Measurements from ENCODE around the gene ATP8B3.

ATP8B3 gene, protein sequence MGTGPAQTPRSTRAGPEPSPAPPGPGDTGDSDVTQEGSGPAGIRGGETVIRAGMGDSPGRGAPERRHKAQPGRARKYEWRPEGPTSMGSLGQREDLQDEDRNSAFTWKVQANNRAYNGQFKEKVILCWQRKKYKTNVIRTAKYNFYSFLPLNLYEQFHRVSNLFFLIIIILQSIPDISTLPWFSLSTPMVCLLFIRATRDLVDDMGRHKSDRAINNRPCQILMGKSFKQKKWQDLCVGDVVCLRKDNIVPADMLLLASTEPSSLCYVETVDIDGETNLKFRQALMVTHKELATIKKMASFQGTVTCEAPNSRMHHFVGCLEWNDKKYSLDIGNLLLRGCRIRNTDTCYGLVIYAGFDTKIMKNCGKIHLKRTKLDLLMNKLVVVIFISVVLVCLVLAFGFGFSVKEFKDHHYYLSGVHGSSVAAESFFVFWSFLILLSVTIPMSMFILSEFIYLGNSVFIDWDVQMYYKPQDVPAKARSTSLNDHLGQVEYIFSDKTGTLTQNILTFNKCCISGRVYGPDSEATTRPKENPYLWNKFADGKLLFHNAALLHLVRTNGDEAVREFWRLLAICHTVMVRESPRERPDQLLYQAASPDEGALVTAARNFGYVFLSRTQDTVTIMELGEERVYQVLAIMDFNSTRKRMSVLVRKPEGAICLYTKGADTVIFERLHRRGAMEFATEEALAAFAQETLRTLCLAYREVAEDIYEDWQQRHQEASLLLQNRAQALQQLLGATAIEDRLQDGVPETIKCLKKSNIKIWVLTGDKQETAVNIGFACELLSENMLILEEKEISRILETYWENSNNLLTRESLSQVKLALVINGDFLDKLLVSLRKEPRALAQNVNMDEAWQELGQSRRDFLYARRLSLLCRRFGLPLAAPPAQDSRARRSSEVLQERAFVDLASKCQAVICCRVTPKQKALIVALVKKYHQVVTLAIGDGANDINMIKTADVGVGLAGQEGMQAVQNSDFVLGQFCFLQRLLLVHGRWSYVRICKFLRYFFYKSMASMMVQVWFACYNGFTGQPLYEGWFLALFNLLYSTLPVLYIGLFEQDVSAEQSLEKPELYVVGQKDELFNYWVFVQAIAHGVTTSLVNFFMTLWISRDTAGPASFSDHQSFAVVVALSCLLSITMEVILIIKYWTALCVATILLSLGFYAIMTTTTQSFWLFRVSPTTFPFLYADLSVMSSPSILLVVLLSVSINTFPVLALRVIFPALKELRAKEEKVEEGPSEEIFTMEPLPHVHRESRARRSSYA (N-terminal part only)

DNA sequence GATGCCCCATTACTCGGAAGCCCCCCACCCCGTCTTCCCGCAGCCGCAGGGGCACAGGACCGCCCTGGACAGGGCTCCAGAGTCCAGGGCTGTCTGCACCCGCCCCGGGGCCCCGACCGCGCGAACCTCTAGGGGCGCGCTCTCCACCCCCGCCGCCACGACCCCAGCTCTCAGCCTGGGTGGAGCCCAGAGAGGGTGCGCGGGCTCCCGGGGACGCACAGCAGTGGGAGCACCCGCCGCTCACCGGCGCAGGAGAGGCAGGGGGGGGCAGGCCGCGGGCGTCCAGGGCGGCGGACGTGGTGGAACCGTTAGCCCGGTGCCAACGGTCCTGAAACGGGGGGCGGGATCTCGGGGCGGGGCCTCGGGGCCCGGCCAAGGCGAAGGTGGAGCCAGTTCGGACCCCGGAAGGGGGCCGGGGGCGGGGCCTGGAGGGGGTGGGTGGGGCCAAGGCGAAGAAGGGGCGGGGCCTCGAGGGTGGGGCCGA lies at the start of gene ATP8B3:
Gene ATP8B3, minus strand, starts transcription at position 335 of the 484 bp plus-strand sequence. CDS start 540 bp downstream, outside the sequence.
- DNase-seq = no peak

DNA sequence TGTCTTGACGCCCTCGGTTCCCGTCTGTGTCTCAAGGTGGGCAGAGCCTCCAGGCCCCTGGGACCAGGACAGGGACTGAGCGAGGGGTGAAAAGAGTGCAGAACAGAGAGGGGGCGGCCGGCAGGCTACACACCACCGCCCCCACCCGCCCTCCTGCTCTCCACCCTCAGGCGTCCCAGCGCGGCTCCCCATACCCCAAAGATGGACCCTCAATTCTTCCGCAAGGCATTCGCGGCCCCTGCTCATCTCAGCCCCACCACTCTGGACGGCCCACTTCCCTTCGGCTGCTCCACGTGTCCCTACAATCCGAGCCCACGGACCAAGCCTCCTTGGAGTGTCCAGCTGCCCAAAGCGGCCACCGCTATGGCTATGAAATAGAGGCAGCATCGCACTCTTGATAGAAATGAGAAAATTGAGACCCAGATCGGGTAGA lies 49.5 kb upstream of the ATP8B3 start:
- no peak for DNase-seq

DNA sequence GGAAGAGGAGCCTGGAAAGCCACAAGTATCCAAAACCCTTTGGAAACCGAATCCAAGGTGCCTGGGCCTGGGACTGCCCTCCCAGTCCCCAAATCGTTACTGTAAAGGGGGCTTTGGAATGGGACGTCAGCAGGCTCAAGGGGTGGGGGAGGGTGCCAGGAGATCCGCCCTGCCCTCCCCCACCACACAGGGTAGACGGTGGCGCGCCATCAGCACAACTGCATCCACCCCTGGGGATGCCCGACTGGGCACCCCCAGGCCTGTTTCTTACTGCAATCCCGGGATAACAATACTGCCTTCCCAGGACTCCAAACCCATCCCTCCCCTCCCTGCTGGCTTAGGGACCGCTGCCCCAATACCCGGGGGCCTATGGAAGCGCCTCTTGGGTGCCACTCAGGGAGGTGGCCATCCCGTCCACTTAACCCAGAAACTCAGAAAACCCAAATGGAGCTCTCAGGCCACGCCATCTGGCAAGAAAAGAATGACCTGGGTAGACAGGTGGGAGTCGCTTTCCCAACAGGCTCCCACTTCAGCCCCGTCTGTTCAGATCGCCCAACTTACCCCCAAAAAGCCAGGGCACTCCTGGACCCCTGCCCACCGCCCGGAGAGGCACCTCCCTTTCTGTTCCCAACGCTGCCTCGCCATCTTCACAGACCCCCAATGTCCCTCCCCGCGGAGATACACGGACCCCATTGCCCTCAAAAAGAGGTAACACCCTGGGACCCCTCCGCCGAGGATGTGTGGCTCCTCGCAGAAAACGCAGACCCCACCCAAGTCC lies 48.9 kb upstream of the ATP8B3 start:
- DNase-seq = no peak

DNA sequence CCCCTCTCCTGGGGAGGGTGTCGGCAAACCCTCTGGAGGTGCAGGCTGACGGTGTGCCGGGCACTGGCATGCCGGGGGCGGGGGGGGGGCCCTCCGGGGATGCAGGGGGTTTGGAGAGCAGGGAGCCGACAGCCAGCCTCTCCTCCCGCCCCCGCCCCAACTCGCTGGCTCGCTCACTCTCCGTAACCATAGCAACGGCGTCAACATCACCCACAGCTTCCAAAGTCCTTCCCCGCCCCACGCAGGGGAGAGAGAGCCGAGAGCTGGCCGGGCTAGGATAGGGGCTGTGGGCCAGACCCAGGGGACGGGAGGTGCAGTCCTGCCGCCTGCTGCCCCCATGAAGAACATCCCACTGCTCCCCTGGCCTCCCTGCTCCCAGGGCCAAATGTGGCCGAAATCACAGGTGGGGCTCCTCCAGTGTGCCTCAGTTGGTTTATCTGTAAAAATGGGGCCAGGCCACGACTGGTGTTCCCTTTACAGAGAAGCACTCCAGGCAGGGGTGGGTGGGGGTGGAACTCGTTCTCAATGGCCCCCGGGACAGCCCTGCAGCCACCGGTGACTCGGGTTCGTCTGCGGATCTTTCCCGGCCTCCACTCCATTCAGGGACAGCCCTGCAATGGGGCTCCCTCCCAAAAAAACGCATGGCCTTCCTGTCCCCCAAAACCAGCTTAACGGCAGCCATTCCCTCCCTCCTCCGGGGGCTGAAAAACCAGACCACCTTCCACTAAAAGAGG lies 48.1 kb upstream of the ATP8B3 start:
- peak; percentile 31 for DNase-seq

DNA sequence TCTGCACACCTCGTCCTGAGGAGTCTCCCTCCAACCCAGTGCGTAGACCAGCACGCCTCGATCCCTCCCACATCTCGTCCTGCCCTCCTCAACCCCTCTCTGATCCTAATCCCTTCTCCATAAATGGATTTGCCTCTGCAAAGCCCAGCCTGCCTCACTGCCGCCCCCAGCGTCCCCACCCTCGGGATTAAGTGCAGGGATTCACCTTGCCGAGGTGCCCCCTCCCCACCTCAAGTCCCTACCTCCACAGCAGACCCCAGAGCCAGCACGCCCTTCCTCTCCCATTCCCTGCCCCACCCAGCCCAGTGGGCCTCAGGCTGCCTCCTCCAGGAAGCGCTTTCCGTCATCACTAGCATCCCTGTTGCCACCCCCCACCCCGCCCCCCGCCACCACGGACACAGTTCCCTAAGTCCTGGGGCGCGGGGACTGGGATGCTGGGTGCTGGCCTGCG lies 47.3 kb upstream of the ATP8B3 start:
- no peak for DNase-seq

DNA sequence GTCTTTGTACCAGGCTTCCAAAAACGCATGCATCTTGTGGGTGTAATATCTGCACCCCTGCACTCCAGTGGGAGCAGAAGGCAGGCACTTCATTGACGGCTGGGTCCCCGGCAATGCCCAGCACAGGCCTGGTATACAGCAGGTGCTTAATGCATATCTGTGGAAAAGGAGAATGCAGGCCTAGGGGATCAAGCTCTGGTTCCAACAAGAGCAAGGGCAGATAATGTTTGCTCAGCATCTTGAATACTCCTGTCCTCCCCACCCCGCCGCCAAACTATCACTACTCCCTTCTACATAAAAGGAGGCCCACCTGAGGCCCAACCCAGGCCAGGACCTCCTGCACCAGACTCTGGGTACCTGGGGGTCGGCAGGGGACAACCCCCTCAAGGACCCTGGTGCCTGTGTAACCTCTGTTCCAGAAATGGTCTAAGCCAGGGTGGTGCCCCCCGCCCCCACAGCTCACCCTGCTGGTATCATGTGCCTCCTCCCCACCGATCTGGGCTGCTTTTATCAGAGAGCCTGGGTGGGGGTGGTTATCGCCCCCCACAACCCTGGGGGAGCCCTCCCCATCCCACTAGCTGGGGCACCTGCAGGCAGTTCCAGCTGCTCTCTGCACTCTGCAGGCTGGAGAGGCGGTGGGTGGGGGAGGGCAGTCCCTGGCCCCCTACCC lies 46.5 kb upstream of the ATP8B3 start:
- DNase-seq = no peak

DNA sequence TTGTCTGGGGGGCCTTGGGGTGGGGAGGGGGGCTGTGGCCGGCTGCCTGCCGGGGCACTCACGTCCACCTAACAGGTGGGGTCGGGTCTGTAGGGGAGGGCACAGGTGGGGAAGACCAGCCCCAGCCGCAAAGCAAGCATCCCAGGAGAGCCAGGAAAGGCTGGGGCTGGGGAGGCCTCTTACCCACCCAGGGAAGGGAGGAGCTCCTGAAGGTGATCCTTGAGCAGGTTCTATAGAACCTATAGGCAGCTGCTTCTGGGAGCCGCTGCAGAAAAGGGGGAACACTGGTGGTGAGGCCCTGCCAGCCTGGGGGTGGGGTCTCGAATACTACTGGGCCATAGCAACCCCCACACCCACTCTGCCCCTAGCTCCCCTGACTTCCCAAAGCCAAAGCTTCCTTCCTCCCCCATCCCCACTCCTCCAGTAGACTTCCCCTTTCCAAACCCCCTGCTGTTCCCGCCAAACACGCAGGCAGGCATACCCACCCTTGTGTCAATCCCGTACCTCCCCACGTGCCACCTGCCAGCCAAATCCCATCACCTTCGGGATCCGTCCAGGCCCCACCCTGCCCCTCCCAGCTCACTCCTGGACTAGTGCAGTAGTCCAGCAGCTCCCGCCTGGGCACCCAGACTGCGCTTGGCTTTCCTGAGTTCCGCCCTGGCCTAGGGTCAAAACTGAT lies 45.7 kb upstream of the ATP8B3 start:
- DNase-seq = peak; percentile 70

DNA sequence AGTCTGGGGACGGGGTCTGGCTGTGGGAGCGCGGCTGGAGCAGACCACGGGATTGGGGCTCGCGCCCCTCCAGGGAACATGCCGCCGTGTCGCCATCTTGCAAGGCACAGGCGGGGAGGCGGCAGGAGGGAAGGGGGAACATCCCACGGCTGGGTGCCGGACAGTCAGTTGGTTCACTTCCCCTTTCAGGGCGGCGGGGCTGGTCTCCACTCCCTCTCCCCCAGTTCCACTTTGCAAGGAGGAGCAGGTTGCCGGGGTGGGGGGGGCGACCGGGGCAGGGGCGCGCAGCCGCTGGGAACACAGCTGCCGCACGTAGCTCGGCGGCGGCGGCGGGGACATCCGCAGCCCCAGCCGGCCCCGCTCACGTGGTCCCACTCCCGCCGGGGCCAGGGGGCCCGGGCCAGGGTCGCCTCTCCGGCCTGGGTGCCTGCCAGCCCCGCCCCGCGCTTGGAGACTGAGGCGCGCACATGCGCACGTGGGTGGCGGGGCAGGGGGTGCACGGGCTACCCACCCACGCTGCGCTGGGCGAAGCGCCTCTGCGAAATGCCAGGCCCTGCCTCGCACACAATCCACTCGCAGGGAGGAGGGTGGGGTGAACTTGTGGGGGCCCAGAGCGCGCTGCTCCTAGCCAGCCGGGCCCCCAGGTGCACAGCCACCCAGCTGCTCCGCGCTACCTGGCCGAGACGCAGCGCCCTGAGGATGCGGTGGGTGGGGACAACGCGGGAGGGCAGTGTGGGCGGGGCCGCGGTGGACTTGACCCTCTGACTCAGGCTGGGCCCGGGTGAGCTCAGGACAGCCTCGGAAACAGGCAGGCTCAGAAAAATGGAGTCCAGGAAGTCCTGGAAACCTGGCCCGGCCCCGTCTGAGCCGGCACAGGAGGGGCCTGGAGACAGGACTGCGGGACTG lies 44.9 kb upstream of the ATP8B3 start:
- peak; percentile 95 for DNase-seq

DNA sequence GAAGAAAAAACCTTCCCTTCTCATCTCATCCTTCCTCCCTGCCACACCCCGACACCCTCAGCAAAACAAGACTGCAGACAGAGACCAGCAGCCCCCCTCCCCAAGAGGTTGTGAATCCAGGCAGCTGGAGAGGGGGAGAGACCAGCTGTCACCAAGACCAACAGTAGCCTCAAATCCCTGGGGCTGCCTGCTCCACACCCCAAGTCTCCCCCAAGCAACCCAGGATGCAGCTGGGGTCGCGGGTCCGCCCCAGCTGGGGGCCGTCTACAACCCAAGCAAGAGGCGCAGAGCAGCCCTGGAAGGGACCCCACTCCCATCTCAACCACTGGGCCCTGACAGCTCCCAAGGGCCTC lies 44.2 kb upstream of the ATP8B3 start:
- DNase-seq = no peak

DNA sequence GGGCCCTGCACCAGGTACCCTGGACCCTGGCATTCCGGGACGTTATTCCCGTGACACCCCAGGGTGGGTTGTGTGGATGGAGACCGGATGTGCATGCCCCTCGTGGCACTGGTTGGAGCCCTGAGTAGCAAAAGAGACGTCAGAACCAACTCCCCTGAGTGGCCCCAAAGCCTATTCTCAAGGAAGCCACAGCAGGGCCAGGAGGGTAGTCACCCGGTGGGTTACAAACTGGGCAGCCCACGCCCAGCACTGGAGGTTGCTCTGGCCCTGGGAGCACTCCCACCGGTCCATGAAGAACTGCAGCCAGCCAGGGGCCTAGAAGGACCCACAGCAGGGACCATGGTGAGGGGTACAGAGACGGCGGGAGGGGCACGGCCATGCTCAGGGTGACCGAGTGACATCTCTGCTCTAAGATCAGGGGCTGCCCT lies 43.8 kb upstream of the ATP8B3 start:
- peak; percentile 68 for DNase-seq

DNA sequence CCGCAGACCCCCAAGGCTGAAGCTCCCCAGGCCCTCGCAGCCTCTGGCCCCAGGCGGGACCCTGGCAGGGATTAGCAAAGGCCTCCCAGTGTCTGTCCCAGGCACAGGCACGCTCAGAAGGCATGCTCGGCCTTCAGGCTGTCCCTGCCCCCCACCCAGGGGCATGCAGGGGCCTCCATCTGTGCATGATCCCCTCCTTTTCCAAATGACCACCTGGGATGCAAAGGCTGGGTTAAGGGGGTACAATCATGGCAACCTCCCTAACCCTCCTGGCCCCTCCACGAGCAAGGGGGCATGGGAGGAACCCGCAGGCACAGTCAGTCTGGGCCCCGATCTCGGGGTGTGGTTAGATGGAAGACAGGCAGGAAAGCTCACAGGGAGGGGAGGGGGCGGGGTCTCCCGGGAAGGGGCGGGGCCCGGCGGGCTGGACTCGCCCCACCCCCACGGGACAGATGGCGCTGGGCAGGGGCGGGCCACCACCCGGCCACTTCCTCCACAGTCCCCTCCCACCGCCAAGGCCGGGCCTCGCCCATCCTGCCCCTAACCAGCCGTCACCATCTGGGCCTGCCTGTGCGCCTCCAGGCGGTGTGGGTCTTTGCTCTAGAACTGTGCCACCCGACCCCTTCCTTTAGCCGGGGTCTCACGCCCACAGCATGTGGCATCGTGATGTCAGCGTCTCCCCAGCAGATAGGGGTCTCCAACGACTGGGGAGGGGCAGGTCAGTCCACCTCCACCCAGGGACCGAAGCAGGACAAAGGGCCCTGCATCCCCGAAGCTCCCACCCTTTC lies 43.2 kb upstream of the ATP8B3 start:
- peak; percentile 98 for DNase-seq

DNA sequence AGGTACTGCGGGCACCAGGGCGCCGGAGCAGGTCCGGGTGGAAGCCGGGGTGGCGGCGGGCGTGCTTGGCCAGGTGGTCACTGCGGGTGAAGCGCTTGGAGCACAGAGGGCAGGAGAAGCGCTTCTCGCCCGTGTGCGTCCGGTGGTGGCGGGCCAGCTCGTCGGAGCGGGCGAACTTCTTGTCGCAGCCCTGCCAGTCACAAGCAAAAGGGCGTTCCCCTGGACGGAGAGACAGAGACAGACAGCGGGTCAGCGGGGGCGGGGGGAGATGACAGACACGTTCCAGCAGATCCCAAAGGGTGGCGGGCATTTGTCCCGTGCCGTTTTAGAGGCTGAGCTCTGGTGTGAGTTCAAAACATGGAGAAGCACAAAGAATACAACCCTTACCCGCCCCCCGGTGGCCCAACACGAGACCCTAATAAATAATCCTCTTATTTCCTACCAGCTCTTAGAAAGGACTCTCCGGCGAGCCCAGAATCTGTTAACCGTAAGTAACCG lies 42.5 kb upstream of the ATP8B3 start:
- peak; percentile 85 for DNase-seq

DNA sequence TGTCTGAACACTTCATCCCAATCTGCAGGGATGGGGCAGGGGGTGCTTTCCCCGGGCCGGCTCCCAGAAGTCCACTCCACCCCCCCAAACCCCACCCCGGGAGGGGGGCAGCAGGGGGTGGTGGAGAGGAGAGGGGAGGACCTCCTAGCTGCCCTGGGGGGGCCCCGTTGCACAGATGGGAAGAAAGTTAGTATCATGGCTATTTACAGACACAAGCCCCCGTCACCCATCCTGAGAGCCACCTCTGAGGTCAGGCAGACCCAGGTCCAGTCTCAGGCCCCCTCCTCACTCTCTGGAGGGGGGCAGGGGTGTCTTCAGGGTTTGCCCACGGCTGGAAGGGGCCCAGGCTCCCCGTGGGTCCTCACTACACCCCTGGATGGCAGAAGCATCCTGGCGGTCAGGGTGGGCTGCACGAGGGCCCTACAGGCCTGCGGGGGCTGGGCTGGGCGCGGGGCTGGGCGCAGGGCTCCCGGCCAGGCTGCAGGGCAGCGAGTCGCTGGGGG lies 42.0 kb upstream of the ATP8B3 start:
- DNase-seq = no peak

DNA sequence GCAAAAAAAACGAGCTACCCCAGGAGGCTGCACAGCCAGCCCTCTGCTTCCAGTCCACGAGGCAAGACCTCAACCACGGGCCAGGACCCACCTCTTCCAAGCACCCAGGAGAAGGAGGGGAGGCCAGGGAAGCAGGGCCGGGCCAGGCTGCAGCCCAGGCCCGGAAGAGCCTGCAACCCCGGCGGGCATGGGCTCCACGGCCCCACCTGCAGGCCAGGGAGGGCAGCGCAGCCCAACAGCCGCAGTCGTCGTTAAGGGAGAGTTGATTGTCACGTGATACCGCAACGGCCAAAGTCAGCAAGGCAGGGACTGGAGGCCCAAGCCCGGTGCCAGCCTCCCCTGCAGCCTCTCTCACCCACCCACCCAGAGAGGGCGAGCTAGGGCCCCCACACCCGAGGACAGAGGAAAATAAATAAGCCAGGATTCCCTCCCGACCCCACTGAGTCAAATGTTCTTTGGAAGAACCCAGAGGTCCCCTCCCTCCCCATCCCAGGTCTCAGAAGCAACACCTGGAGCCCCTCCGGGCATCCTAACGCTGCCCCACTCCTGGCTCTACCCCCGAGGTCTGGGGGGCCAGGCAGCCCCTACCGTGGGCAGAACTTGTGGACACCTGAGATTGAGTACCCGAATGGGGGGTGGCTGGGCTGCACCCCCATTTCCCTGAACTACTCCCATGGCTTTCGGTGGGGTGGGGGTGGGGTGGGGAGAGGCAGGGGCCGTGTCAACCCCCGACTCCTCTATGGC lies 41.4 kb upstream of the ATP8B3 start:
- peak; percentile 94 for DNase-seq

DNA sequence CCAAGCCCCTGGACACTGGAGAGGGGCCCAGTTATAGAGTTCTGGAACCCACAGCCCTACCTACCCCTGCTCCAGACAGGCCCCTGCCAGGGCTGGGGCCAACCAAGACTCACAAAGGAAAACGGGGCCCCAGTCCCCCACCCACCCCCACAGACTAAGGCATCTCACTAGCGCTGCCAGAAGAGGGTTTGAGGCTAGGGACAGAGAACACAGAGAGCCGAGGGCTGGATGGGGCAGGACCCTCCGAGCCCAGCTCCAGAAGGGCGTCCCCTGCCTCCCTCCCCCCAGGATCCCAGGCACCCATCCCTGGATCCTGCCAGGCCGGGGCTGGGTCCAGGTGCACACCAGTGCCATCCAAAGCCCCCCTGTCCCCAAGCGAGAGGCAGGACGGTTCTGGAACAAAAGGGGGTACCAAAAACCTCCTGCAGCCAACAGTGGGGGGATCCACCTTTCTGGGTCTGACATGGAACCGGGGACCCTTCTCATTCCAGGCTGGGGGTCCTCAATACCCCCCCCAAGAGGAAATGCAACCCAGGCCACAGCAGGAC lies 40.6 kb upstream of the ATP8B3 start:
- no peak for DNase-seq
